GM12874 (cell line): ENCODE data around the gene CDH9.

Experiments
- TF ChIP-seq, protein P1 (sequence below): IDR thresholded peaks from 2 replicates; pipeline ENCODE4 v1.5.1; 2011; ENCODE audit warnings: low read depth, mild to moderate bottlenecking, control low read depth, low read length, moderate library complexity; ENCODE audit not compliant: insufficient read depth

The CDH9 gene

DNA sequence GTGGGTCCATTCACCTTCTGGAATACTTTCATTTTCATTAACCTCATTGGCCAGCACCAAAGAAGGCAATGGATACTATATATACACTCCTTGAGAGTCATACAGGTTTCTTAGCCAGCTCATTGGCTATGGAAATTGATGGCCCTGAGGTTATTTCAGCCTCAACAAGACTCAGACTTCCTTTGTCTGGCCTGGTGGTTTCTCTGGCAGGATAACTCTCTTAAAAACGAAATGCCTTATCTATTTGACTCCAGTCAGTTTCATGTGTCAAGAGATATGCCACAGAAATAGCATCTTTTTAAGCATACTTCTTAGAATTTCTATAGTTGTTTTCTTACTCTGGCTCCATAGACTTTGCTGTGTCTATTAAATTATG is 28.9 kb downstream of the CDH9 start:
- TF ChIP-seq, protein P1, sequence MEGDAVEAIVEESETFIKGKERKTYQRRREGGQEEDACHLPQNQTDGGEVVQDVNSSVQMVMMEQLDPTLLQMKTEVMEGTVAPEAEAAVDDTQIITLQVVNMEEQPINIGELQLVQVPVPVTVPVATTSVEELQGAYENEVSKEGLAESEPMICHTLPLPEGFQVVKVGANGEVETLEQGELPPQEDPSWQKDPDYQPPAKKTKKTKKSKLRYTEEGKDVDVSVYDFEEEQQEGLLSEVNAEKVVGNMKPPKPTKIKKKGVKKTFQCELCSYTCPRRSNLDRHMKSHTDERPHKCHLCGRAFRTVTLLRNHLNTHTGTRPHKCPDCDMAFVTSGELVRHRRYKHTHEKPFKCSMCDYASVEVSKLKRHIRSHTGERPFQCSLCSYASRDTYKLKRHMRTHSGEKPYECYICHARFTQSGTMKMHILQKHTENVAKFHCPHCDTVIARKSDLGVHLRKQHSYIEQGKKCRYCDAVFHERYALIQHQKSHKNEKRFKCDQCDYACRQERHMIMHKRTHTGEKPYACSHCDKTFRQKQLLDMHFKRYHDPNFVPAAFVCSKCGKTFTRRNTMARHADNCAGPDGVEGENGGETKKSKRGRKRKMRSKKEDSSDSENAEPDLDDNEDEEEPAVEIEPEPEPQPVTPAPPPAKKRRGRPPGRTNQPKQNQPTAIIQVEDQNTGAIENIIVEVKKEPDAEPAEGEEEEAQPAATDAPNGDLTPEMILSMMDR: no peak

DNA sequence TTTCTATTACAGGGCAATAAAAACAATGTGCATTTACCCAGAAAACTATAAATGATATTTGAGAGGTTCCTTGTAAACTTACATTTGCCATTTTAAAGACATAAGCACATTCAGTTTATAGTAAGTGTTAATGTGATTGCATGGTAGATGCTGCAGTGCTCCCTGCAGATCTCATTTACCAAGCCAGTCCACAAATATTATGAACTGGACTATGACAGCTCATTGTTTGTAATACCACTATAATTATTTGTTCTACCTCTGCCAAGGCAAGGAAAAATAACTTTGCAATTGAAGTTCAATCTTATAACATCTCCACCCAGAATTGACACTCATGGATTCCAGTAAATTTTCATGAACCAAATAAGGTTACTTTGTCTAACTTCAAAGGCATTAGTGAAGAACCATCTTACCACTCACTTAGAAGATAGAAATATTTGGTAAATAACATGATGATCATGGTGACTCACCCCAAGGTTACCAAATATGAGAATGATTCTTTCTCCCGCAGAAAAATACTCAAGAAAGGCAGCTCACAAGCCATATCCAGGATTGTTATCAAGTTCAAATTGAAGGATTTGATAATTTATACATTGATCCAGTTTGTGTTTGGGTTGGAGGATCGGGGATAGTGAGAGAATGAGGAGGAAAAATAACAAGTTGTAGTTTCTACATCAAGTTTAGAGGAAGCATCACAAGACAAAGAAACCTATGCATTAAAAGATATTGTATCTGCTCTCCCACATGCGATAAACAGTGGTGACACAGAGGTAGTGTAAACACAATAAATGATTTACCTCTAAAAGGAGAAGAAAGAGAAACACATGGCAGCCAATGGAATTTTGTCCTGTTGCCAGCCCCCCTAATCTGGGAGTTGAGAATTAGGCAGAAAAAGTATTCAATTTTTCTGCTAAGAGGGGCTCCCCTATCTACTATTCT is 29.5 kb downstream of the CDH9 start:
- TF ChIP-seq, protein P1: no peak

DNA sequence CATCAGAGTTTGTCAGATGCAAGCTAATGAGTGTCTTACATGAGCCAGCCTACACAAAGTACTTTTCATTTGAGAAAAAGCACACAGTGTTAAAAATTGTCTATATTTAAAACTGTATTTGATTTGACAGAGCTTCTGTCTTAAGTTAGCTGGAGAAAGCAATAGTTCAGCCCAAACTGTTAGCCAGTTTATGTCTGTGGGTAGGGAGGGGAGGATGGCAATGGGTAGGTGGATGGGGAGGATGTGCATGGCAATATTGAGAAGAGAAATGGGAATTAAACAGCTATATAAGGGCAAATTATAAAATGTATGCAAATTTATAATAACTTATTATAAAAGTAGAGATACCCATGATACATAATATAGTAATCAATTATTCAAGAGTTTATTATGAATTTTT is 31.3 kb downstream of the CDH9 start:
- TF ChIP-seq, protein P1: no peak

DNA sequence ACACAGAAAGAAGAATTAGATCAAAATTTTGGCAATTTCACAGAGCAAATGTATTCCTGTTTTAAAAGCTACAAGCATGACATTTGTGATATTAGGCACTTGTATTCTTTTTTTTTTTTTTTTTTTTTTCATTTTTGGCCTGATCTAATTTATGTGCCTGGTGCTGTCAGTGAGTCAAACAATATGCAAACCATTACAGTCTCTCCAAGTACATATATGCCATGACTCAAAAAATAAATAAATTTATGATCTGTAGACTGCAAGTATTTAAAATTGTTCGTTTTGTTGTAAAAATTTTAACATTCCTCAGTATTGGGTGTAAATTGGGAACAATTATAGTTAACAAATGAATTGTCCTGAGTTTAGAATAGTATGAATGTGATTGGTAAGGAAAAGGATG is 51.4 kb downstream of the CDH9 start:
- TF ChIP-seq, protein P1: no peak

DNA sequence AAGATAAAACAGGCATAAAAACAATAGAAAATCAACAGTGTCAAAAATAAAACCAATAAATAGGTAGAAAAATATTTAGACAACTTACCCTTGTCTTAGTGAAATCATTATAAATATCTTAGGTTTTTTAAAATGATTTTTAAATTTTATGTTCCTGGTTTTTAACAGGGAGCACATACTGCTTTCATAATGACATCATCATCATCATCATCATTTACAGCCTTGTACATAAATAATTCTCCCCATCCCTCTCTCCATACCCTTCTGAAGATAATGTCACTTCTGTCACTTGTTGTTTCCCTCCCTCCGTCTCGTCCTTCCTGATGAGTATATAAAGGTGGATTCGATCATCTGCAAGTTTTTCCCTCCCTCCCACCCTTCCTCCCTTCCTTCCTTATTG is 56.6 kb downstream of the CDH9 start:
- TF ChIP-seq, protein P1: no peak

DNA sequence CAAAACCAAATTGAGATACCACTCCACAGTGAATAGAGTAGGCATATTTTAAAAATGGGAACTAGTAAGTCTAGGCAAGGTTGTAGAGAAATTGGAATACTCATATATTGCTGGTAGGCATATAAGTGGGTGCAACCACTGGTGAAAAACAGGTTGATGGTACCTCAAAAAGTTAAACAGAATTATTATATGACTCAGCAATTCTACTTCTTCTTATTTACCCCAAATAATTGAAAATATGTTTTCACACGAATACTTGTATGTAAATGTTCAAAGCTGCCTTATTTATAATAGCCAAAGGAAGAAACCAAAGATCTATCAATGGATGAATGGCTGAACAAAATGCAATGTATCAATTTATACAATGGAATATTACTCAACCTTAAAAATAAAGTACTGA is 79.1 kb downstream of the CDH9 start:
- TF ChIP-seq, protein P1: no peak

DNA sequence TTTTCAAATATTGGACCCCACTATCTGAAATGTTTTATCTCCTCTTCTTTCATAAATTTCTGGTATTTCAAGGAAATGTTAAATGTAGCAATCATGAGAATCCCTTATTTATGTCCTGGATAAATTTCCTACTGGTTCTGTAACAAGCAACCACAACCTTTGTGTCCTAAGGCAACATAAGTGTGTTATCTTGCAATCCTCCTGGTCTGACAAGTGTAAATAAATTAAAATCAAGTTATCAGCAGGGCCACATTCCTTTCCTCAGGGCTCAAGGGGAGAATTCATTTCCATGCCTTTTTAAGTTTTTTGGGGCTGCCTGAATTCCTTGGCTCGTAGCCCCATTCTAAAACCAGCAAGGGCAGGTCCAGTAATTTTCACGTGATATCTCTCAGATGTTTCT is 83.2 kb downstream of the CDH9 start:
- TF ChIP-seq, protein P1: no peak
